Renal cortex interstitium (tissue), 11 donors: ENCODE data around the gene CDH23. TPM values are rescaled to one million over a fixed set of nuclear protein-coding genes. Genes with fewer than 3 reads are reported as not detected.

Source experiments
- DNase-seq, 11 donors: peaks; one replicate each; pipeline ENCODE4 v3.0.0-alpha.2; 2013; ENCODE audit warnings: low read depth in 9 of 11, low spot score in 4 of 11; ENCODE audit errors: extremely low read depth in 1 of 11
- polyA plus RNA-seq, 3 donors: library from polyadenylated mRNA; unstranded; fragments of 120-200 nt; gene quantifications; one replicate each; pipeline ENCODE4 v1.2.1, GENCODE V29; 2013; ENCODE audit not compliant: insufficient read length in 3 of 3

CDH23 gene
- polyA plus RNA-seq, 3 donors, result 0.78 to 2.1 (median 1.0) TPM

DNA sequence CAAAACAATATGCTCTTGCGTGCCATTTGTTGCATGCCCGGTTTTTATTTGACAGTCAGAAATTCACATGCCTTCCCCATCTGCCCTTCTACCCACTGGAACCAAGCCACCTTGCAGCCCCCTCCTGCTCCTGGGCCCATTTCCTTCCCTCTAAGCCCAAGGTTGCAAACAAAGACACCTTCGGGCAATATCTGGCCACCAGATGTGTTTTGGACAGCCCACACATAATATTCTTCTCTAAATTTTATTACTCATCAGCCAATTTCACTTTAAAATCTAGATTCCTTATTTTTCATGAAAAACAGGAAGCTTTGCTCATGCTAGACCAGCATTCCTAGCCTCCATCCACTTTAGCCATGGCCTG lies 341.1 kb downstream of the CDH23 start:
- no peak for DNase-seq

DNA sequence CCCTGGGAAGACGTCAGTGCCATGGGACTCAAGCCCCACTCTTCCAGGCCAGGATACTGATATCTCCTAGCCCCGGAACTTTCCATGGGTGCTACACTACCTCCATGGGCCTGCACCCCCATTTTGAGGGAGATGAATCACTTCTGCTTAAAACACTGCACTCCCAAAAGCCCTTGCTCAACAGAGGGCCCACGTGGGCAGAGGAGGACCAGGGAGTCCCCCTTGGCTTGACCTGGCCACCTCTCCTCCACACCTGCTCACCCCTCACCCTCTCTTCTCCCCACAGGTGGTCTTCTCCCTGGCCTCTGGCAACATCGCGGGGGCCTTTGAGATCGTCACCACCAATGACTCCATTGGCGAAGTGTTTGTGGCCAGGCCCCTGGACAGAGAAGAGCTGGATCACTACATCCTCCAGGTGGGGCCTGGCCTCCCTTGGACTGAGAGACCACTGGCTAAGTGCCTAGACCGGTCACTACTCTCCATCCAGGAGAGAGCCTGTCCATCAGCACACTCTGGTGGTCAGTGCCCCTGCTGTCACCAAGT lies 342.7 kb downstream of the CDH23 start:
- DNase-seq, result no peak

DNA sequence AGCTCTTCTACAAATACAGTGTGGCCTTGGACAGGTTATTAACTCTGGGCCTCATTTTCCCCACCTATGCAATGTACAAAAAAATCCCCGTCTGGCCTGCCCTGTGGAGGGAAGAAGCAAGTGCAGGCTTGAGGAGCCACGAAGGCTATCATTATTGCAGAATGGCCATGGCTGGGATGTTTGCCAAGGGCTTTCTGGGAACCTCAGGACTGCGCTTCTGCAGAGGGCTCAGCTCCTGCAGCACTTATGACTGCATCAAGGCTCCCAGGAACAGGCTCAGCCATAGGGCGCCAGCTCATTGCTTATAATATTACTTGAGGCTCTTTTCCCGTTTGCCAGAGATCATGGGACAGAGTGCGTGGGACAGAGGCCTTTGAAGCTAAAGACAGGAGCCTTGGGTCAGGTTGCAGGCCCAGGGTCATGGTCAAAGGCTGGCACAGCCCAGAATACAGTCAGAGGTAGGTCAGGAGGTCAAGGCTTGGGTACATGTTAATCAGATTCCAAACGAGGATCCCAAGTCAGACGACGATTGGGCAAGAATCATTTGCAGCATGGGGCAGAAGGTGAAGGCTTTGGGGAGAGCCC lies 343.4 kb downstream of the CDH23 start:
- no peak for DNase-seq

DNA sequence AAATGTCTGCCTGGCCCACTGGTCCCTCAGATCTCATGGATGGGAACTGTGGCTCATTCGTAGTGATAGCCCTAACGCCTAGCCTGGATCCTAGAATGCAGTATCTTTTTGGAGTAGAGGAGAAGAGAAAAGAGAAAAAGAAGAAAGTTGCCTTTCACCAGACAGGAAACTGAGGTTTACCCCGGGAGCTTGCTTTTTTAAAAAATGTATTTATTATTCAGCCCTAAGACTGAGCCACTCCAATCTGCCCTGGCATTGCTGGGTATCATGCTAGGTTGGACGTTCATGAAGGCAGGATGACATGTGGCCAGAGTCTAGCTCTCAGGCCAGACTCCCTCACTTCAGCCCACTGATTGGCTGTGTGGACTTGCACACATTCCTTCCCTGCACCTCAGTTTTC lies 344.3 kb downstream of the CDH23 start:
- no peak for DNase-seq

DNA sequence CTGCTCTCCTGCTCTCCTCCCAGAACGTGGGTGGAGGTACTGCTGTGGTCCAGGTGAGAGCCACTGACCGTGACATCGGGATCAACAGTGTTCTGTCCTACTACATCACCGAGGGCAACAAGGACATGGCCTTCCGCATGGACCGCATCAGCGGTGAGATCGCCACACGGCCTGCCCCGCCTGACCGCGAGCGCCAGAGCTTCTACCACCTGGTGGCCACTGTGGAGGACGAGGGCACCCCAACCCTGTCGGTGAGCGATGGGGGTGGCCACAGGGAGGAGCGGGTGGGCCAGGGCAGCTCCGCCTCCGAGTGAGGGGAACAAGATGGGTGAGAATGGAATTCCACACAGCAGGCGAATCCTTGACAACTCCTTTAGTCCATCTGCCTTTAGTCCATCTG lies 345.0 kb downstream of the CDH23 start:
- no peak for DNase-seq

DNA sequence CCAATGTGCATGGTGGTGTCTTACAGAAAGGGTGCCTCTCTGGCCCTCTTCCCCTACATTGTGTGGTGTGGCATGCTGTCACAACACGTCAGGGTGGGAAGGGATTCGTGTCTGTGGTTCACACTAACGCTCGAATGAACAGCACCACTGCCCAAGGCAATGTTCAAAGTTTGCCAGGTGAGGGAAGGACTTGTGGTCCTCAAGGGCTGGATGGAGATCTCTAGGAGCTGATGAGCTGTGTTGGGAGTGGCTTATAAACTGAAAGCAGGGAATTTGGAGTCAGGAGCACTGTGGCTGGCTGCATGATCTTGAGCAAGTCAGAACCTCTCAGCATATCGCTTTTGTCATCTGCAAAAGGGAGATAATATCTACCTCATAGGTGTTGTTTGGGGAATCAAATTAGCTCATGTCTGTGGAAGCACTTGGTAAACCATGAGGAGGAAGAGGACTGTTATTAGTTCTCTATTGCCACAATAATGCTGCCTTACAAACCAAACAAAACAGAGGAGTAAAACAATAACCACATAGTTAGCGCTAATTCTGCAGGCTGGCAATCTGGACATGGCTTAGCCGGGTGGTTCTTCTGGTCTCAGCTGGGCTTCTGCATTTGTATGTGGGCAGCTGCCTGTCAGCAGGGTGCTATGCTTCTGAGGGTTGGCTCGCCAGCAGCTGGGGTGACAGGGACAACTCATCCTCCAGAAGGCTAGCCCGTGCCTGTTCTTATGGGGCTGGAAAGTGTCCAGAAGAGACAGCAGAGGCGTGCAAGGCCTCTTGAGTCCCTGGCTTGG lies 345.8 kb downstream of the CDH23 start:
- no peak for DNase-seq

DNA sequence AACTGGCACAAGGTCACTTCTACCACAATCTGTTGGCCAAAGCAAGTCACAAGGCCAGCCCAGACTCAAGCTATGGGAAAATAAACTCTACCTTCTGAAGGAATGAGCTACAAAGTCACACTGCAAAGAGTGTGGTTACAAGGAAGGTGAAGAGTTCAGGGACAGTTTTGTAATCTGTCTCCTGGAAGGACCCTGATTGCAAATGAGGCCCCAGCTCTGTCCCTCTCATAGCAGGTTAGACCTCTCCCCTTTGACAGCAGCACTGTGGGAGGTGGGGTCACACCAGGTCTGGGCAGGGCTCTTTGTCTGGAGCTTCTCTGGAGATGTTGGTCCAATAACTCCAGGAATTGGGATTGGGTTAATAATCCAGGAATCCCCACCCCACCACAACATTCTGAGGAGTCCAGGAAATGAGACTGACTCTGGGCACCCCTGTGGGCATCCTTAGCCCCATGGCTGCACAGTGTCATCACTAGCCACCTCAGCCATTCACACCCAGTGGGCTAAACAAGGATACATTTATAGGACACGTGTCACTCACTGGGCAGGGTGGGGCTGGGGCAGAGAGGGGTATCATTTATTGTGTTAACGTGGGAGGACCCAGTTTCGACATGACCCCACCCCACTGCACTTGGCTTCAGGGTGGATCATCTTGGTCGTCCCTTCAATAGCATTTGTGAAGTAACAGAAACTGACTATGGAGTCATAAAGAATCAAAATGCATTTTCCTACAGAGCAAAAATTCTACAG lies 346.5 kb downstream of the CDH23 start:
- no peak for DNase-seq

DNA sequence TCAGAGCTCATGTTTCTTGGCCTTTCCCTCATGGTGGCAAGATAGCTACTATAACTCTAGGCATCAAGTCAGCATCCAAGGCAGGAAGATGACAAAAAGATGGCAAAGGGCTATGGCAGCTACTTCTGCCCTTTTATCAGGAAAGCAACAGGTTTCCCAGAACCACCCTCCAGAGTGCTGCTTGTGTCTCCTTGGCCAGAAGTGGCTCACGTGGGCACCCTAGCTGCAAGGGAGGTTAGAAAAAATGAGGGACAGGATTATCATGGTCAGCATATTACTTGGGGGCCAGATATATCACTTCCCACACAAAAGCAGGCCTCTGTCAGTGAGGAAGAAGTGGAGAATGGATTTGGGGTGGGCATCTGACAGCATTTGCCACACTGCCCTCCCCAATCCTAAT lies 347.1 kb downstream of the CDH23 start:
- DNase-seq, result no peak

DNA sequence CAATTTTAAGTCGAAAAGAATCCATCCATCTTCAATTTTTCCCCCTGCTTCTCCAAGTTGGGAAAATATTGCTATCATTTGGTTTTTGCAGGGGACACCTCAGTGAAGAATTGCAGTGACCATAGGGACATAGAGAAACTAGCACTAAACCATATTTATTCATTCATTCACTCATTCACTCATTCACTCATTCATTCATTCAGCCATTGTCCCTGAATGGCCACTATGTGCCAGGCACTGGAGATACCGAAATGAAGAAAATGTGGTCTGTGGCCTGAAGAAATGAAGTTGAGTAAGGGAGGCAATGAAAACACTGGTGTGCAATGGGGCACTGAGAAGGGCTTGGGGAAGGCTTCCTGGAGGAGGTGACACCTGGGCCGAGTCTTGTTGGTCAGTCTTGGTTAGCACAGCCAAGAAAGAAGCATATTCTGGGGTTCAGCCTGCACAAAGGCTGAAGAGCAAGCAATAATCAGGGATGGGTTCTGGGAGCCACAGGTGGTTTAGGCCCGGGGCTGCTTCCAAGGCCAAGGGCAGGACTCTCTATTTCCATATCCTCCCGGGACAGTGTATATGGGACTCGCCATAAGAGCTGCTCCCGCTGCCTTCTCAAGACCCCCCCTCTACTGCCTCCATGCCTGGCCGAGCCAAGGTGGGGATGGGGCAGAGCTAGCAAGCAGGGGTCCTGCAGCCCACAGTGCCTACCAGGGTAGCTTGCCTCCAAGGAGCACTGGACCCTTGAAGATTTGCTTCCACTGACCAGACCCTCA lies 348.4 kb downstream of the CDH23 start:
- no peak for DNase-seq

DNA sequence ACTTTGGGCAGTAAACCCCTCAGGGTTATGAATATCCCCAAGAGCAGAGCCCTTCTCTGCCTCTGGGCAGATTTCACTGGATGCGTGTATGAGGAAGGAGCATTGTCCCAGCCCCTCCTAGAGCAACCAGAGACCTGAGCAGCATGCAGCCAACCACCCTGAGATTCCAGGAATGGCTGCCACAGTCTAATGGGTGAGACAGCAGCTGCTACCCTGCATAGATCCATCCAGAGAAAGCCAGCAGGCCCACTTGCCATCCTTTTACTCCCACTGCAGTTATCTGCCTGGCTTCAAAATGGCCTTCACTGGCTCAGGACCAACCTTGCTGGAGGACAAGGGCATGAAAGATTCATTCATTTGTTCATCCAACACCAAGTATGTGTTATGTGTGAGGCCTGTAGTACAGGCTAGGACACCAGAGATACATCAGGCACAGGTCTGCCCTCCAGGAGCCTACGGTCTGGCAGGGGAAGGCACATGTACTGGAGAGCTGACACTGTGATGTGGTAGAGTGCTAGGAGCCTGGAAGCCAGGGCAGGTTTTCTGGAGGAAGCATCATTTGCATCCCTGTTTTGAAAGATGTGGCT lies 349.0 kb downstream of the CDH23 start:
- DNase-seq, result no peak

DNA sequence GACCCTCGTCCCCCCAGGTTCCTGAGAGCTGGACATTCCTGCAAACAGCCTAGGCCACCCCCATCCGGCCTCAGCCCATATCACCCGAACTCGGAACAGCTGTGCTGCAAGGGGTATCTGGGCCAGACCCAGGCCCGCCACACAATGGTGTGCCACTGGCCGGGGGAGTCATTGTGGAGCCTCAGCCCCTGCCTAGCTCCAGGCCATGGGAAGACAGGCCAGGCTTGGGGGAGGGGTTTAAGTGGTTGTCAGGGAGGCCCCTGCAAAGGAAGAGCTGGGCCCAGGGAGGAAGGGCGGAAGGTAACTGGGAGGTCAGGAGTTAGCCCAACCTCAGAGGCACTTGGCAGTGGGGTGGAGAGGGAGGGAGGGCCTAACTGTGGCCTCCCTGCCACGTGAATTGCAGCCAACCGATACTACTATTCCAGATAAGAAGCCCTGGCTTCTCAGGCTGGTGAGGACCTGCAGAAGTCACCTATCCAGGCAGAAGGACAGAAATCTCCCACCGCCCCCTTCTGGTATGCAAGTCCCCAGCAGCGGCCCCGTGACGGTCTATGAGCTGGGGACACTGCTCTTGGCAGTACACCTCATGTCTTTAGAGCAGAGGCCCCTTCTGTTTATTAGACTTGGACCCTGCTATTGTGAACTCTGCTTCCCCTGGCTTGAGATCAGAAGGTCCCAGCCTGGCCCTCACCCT lies 349.8 kb downstream of the CDH23 start:
- no peak for DNase-seq

DNA sequence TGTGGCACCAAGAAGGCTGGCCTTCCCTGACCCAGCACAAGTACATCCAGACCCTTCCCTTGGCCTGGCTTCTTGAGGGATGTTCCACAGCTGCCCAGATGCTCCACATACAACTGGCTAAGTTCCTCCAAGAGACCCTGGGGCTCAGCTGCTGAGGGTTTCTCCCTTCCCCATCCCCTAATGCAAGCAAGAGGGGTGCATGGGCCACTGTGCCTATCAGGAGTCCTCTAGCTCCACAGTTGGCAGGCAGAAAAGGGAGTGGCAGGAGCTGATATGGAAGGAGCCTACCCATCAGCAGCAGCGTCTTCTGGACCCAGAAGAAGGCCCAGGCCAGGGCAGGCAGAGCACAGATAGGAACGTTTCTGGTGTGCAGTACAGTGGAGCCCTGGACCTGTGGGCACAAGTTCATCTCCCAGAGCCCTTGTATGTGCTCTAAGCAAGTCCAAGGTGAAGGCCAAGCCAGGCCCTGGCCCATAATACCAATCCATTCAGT lies 350.4 kb downstream of the CDH23 start:
- no peak for DNase-seq

DNA sequence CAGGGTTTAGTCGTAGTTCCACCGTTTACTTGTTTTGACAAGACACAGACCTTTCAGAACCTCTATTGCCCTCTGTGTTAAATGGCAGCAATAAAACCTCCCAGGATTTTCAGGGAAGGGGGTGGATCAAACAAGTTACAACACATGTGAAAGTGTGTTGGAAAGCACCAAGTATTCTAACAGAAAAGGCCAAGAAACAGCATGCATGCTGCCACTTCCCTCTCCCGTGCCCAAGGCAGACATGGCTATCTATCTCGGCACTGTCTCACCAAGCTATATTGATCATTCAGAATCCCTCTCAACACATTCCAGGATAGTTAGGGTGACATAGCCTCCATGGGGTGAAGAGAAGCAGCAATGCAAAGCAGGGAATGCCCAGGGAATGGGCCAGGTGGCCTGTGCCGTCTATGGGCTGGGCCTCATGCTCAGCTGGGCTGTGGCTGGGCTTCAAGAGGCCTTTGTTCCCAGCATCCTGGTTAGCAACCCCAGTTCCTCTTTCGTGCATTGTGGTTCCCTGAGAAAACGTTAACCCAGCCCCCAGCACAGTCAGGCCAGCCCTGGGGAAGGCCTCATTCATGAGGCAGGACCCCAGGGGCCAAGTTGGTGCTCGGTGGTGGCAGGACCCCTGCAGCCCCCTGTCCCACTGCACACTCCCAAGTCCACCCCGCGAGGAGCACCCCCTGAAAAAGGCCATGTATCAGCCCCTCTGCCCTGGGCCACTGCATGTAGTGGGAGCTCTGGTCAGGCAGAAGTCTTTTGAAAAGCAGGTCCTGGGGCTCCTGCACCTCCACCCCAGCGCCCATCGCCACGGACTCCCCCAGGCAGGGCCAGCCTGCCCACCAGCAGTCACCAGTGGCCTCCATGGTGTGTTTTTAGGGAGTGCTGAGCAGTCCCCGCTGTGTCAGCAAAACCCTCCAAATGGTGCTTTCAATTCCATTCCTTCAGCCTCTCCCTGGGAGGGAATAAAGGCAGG lies 351.1 kb downstream of the CDH23 start:
- DNase-seq, result no peak

DNA sequence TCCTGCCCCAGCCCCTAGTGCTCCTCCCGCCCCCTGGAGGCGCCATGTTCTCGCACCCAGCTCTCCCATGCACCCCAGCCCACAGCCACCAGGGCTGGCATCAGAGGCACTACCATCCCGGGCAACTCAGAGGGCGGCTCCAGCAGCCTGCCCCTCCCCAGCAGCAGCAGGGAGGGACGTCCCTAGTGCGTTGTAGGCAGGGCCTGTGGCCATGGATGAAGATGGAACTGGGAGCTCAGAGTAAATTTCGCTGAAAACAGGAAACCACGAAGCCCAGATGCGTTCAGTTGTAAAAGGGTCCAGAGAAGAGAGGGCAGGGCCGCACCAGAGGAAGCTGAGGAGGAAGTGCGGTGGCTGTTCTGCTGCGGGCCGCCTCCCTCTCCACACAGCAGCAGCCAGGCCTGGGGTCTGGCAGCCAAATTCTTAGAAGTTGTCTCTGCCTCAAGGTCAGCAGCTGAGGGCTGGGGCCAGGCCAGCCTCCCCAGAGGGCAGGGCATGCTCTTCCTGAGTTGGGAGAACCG lies 352.0 kb downstream of the CDH23 start:
- peak in 1 of 11 donors; percentile 16 for DNase-seq

DNA sequence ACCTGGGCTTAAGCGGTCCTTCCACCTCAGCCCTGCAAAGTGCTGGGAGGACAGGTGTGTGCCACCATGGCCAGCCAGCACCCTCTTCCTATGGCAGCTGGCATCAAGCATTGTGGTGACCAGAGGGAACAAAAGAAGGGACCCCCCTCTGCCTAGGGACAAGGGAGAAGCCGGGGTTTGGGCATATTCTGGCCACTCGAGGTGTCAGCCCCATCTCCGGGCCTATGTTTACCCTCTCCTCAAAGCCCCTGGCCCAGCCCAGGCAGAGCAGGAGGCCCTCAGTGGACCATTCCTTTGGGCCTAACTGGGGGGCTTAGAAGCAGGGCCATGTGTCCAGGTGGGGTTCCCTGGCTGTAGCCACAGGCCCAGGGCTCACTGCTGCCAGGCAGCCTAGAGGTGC lies 352.7 kb downstream of the CDH23 start:
- no peak for DNase-seq

DNA sequence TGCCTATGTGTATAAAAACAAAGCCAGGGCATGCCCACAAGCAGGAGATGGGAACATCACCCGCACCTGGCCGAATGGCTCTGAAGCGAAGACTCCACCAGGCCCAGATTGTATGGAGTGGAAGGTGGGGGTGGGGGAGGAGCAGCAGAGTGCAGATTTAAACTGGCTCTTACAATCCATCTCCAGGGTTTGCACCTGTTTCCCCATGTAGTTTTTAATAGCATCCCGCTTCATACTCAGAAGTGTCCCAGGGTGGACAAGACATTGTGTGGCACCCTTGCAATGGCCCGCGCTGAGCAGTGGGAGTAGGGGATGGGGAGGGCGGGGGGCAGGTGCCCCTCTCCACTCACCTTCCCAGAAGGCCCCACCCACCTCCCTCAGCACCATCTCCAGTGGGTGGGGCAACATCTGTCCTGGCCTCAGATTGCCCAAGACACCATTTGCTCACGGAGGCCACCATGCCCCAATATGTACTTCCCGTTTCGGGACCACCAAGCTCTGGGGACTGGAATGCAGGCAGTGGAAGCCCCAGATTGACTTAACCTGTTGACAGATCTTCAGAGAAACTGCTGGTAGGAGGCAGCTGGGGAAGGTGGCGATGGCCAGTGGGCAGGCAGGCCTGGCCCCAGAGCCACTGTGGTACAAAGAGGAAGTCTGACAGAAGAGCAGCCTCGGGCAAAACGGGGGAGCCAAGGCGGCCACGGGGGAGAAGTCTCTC lies 353.6 kb downstream of the CDH23 start:
- no peak for DNase-seq
